ENCODE measurements around the gene ZNF366. TPM values are rescaled to one million over a fixed set of nuclear protein-coding genes. Genes with fewer than 3 reads are reported as not detected.
A peak's percentile ranks its signal among the peaks of the same experiment; 100 is the strongest.

Gene ZNF366
- total and polyA plus RNA-seq, 2 experiments from 2014 or later: 2.5 TPM; not detected in 1

GRCh38 chr5:72412283-72413055, 94.7 kb downstream of the ZNF366 start:
- Histone ChIP-seq H4K20me1 (ENCODE audit: insufficient read depth, poor library complexity, severe bottlenecking) (no peaks in the 10 kb centered on the region), H3K79me2 (no peaks in the 10 kb centered on the region), H3K9me2 (replicated peaks; ENCODE audit: insufficient read depth) (no peaks in the 10 kb centered on the region), H2AFZ (no peak overlapping the region), H3K27ac (no peak overlapping the region), H3K27me3 (no peaks in the 10 kb centered on the region), H3K9me3 (ENCODE audit: low read depth) (no peaks in the 10 kb centered on the region), H3K4me3 (no peak overlapping the region), H3K36me3 (replicated peaks; ENCODE audit: insufficient read depth, low read depth) (no peaks in the 10 kb centered on the region), H3K4me2 (no peak overlapping the region), H3K4me1 (ENCODE audit: insufficient read depth) (no peaks in the 10 kb centered on the region)
- TF ChIP-seq, protein P1, sequence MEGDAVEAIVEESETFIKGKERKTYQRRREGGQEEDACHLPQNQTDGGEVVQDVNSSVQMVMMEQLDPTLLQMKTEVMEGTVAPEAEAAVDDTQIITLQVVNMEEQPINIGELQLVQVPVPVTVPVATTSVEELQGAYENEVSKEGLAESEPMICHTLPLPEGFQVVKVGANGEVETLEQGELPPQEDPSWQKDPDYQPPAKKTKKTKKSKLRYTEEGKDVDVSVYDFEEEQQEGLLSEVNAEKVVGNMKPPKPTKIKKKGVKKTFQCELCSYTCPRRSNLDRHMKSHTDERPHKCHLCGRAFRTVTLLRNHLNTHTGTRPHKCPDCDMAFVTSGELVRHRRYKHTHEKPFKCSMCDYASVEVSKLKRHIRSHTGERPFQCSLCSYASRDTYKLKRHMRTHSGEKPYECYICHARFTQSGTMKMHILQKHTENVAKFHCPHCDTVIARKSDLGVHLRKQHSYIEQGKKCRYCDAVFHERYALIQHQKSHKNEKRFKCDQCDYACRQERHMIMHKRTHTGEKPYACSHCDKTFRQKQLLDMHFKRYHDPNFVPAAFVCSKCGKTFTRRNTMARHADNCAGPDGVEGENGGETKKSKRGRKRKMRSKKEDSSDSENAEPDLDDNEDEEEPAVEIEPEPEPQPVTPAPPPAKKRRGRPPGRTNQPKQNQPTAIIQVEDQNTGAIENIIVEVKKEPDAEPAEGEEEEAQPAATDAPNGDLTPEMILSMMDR (IDR thresholded peaks at IDR 0.05; ENCODE audit: poor library complexity): no peak
- TF ChIP-seq EZH2phosphoT487 (IDR thresholded peaks at IDR 0.05; ENCODE audit: low read depth, severe bottlenecking, unreplicated experiment) (no peak), EZH2 (IDR thresholded peaks at IDR 0.05; ENCODE audit: borderline replicate concordance) (no peak)
- WGBS (ENCODE audit: low lambda C conversion rate, missing lambda C conversion rate): 92% methylated on average over 4 of the region's 4 CpGs
- DNase-seq (ENCODE audit: low spot score): no peak

GRCh38 chr5:72410688-72411295, 96.4 kb downstream of the ZNF366 start:
- Histone ChIP-seq H3K79me2 (no peaks in the 10 kb centered on the region), H3K4me2 (no peak overlapping the region), H4K20me1 (ENCODE audit: insufficient read depth, poor library complexity, severe bottlenecking) (no peaks in the 10 kb centered on the region), H3K4me1 (ENCODE audit: insufficient read depth) (no peaks in the 10 kb centered on the region), H3K27ac (no peak overlapping the region), H3K36me3 (replicated peaks; ENCODE audit: insufficient read depth, low read depth) (no peaks in the 10 kb centered on the region), H3K27me3 (no peaks in the 10 kb centered on the region), H3K4me3 (no peak overlapping the region), H3K9me2 (replicated peaks; ENCODE audit: insufficient read depth) (no peaks in the 10 kb centered on the region), H3K9me3 (ENCODE audit: low read depth) (no peaks in the 10 kb centered on the region), H2AFZ (no peak overlapping the region)
- TF ChIP-seq EZH2phosphoT487 (IDR thresholded peaks at IDR 0.05; ENCODE audit: low read depth, severe bottlenecking, unreplicated experiment) (no peak), EZH2 (IDR thresholded peaks at IDR 0.05; ENCODE audit: borderline replicate concordance) (no peak)
- TF ChIP-seq, protein P1 (IDR thresholded peaks at IDR 0.05; ENCODE audit: poor library complexity): no peak
- no peak for DNase-seq (ENCODE audit: low spot score)
- WGBS (ENCODE audit: low lambda C conversion rate, missing lambda C conversion rate): 69% methylated on average over 4 of the region's 4 CpGs

- TF ChIP-seq EZH2 (IDR thresholded peaks at IDR 0.05; ENCODE audit: borderline replicate concordance) (no peak), EZH2phosphoT487 (IDR thresholded peaks at IDR 0.05; ENCODE audit: low read depth, severe bottlenecking, unreplicated experiment) (no peak)
- TF ChIP-seq, protein P1 (IDR thresholded peaks at IDR 0.05; ENCODE audit: poor library complexity): no peak
- no peak overlapping the region for H2AFZ ChIP-seq
- WGBS (ENCODE audit: low lambda C conversion rate, missing lambda C conversion rate): 61% methylated on average over 4 of the region's 4 CpGs
These were observed 98.6 kb downstream of the ZNF366 start for GRCh38 chr5:72408603-72409002.

More at GRCh38 chr5:72408603-72409002, 98.6 kb downstream of the ZNF366 start:
- DNase-seq (ENCODE audit: low spot score): peak; percentile 11
- no peaks in the 10 kb centered on the region for H3K36me3 ChIP-seq (replicated peaks; ENCODE audit: insufficient read depth, low read depth)
- H4K20me1 ChIP-seq (ENCODE audit: insufficient read depth, poor library complexity, severe bottlenecking): no peaks in the 10 kb centered on the region
- no peaks in the 10 kb centered on the region for H3K79me2 ChIP-seq
- no peak overlapping the region for H3K4me2 ChIP-seq
- no peaks in the 10 kb centered on the region for H3K9me3 ChIP-seq (ENCODE audit: low read depth)
- H3K27ac ChIP-seq: peak overlapping the region; percentile 32
- H3K4me1 ChIP-seq (ENCODE audit: insufficient read depth): no peaks in the 10 kb centered on the region
- no peaks in the 10 kb centered on the region for H3K27me3 ChIP-seq
- no peaks in the 10 kb centered on the region for H3K9me2 ChIP-seq (replicated peaks; ENCODE audit: insufficient read depth)
- no peak overlapping the region for H3K4me3 ChIP-seq
